ENCODE data around the gene LRRC4C. TPM values are rescaled to one million over a fixed set of nuclear protein-coding genes. Genes with fewer than 3 reads are reported as not detected.

Gene LRRC4C
- total and polyA plus RNA-seq, 10 of the 15 experiments (the other 5 are each of a cell fraction or from before 2014, with no cell fraction given), result 1.5 TPM; not detected in 9

DNA sequence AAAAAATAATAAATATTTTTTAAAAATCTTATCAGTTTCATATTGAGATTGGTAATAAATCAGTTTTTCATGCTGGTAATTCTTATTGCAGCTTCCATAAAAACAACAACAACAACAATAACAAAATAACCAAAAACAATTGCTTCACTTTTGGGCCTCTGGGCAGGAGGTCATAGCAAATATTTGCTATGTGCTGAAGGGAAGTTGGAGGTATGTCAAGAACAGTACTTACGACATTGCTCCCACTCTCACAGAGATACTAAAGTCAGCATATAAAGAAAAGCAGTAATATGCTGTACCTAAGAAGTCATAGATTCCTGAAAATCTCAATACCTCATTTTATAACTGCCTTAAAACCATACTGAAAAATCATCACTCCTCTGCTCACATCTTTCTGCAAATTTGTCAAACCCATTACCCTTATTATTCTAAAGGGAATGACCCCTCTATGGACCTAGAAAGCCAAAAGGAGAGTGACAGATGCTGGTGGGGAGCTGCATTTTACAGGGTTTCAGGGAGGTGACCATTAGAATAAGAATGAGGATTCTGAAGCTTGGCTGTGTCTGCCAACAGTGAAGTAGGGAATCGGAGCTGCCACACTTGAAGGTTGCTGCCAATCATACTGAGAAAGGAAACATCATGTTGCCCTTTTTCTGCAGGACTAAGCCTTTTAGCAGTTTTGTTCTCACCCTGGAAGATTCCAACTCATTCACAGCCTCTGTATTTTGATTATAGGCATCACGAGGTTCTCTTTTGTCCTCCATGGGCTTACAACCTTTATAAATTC, 742.9 kb downstream of the LRRC4C start (continued):
- TF ChIP-seq ZNF384 (IDR thresholded peaks at IDR 0.05; ENCODE audit: borderline replicate concordance, low read depth, low read length), result no peak
- TF ChIP-seq, protein P1, sequence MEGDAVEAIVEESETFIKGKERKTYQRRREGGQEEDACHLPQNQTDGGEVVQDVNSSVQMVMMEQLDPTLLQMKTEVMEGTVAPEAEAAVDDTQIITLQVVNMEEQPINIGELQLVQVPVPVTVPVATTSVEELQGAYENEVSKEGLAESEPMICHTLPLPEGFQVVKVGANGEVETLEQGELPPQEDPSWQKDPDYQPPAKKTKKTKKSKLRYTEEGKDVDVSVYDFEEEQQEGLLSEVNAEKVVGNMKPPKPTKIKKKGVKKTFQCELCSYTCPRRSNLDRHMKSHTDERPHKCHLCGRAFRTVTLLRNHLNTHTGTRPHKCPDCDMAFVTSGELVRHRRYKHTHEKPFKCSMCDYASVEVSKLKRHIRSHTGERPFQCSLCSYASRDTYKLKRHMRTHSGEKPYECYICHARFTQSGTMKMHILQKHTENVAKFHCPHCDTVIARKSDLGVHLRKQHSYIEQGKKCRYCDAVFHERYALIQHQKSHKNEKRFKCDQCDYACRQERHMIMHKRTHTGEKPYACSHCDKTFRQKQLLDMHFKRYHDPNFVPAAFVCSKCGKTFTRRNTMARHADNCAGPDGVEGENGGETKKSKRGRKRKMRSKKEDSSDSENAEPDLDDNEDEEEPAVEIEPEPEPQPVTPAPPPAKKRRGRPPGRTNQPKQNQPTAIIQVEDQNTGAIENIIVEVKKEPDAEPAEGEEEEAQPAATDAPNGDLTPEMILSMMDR (IDR thresholded peaks at IDR 0.05 in 2 of 3, conservative IDR thresholded peaks at IDR 0.05 in 1 of 3; ENCODE audit: control insufficient read depth in 2 of 3, extremely low read depth in 1 of 3, insufficient read depth in 1 of 3, low read depth in 3 of 3, low read length in 3 of 3), result no peak

DNA sequence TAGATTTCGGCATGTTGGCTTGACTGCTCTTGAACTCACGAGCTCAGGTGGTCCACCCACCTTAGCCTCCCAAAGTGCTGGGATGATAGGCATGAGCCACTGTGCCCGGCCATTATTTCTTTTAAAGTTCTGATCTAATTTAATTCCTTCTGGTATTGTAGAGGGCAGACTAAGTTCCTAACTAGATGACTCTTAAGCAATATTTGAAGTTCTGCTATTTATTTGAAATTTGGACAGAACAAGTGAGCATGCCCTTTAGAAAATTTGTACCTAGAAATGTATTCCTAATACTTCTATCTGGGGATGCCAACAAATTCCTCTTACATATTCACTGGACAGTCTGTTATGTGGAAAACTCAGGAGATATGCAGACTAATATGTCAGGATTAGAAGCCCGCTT, 746.4 kb downstream of the LRRC4C start:
- Histone ChIP-seq H3K4me2 (ENCODE audit: control insufficient read depth, insufficient read depth) (no peak overlapping the region), H3K36me3 (ENCODE audit: control insufficient read depth in 2 of 2, insufficient read depth in 2 of 2, low read length in 1 of 2) (no peaks in the 10 kb centered on the region), H3K9me3 (replicated peaks; ENCODE audit: control insufficient read depth, insufficient read depth, low read length) (no peaks in the 10 kb centered on the region), H2AFZ (ENCODE audit: control insufficient read depth, low read depth, low read length) (no peak overlapping the region), H3K27ac (ENCODE audit: control insufficient read depth, insufficient read depth) (no peak overlapping the region), H3K9ac (ENCODE audit: control insufficient read depth, insufficient read depth, low read length) (no peak overlapping the region), H3K4me3 (no peak overlapping the region), H3K79me2 (ENCODE audit: control insufficient read depth, insufficient read depth, low read length) (no peaks in the 10 kb centered on the region), H3K4me1 (ENCODE audit: control insufficient read depth, insufficient read depth, low read length) (no peaks in the 10 kb centered on the region), H3K27me3 (replicated peaks in 1 of 2; ENCODE audit: control insufficient read depth in 2 of 2, insufficient read depth in 2 of 2, low read length in 1 of 2) (no peaks in the 10 kb centered on the region), H4K20me1 (ENCODE audit: control insufficient read depth, insufficient read depth) (no peaks in the 10 kb centered on the region)
- ChIA-PET POLR2A (no interaction called here), RAD21 (ENCODE audit: unreplicated experiment) (no interaction called here), SMC1A (ENCODE audit: uncharacterized antibody, unreplicated experiment) (interaction anchor here (1.1 kb wide), 1 partner anchor 10 kb away, joined by 3 read pairs; no protein-coding TSS in a partner anchor), CTCF (interaction anchor here (0.8 kb wide), 1 partner anchor 10 kb away, joined by 4 read pairs; no protein-coding TSS in a partner anchor)
- in situ Hi-C loops (cut with MboI) (no loop called here), intact Hi-C loops (cut with micrococcal nuclease; ENCODE audit: unreplicated experiment) (no loop called here)
- WGBS (ENCODE audit: insufficient coverage, insufficient replicate concordance, low lambda C conversion rate, missing lambda C conversion rate), result 0% methylated on average over 4 of the region's 4 CpGs
- FAIRE-seq, result no peak
- DNase-seq (ENCODE audit: low read depth, low spot score), result no peak
- no peak for ATAC-seq
- BruUV-seq (replicated peaks), result no TSS peak
- TF ChIP-seq SMAD5 (IDR thresholded peaks at IDR 0.05; ENCODE audit: low read depth) (no peak), CEBPB (IDR thresholded peaks at IDR 0.05; ENCODE audit: borderline replicate concordance in 1 of 2, low read depth in 2 of 2, low read length in 2 of 2) (no peak), TAF1 (IDR thresholded peaks at IDR 0.05; ENCODE audit: borderline replicate concordance, low read depth, low read length) (no peak), SRF (IDR thresholded peaks at IDR 0.05; ENCODE audit: low read depth in 2 of 2, low read length in 2 of 2) (no peak), HDAC2 (IDR thresholded peaks at IDR 0.05) (no peak), NFIC (IDR thresholded peaks at IDR 0.05; ENCODE audit: low read depth, low read length) (no peak), IKZF2 (IDR thresholded peaks at IDR 0.05) (no peak), ZZZ3 (IDR thresholded peaks at IDR 0.05; ENCODE audit: control insufficient read depth, insufficient read length, low read depth) (no peak), JUNB (IDR thresholded peaks at IDR 0.05) (no peak), KAT2A (conservative IDR thresholded peaks at IDR 0.05; ENCODE audit: control insufficient read depth, low read depth, low read length) (no peak)
- TF ChIP-seq, protein P2, sequence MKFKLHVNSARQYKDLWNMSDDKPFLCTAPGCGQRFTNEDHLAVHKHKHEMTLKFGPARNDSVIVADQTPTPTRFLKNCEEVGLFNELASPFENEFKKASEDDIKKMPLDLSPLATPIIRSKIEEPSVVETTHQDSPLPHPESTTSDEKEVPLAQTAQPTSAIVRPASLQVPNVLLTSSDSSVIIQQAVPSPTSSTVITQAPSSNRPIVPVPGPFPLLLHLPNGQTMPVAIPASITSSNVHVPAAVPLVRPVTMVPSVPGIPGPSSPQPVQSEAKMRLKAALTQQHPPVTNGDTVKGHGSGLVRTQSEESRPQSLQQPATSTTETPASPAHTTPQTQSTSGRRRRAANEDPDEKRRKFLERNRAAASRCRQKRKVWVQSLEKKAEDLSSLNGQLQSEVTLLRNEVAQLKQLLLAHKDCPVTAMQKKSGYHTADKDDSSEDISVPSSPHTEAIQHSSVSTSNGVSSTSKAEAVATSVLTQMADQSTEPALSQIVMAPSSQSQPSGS (IDR thresholded peaks at IDR 0.05; ENCODE audit: low read length), result no peak
- TF ChIP-seq, protein P3, sequence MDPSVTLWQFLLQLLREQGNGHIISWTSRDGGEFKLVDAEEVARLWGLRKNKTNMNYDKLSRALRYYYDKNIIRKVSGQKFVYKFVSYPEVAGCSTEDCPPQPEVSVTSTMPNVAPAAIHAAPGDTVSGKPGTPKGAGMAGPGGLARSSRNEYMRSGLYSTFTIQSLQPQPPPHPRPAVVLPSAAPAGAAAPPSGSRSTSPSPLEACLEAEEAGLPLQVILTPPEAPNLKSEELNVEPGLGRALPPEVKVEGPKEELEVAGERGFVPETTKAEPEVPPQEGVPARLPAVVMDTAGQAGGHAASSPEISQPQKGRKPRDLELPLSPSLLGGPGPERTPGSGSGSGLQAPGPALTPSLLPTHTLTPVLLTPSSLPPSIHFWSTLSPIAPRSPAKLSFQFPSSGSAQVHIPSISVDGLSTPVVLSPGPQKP (IDR thresholded peaks at IDR 0.05; ENCODE audit: low read depth, low read length), result no peak
- TF ChIP-seq, protein P1 (IDR thresholded peaks at IDR 0.05 in 2 of 3, conservative IDR thresholded peaks at IDR 0.05 in 1 of 3; ENCODE audit: control insufficient read depth in 2 of 3, extremely low read depth in 1 of 3, insufficient read depth in 1 of 3, low read depth in 3 of 3, low read length in 3 of 3), result no peak
